Measurements from ENCODE around the gene INSC.

Gene INSC

GRCh38 chr11:15139096-15139770 is 24.5 kb downstream of the INSC start:
- peaks cover 33% of the 10 kb centered on the region for H3K27me3 ChIP-seq (ENCODE audit: insufficient read depth, low read depth, severe bottlenecking)
- no peak overlapping the region for H3K27ac ChIP-seq
- no peak for TF ChIP-seq CTCF (IDR thresholded peaks at IDR 0.05; ENCODE audit: low read depth, low read length)
- no peak for DNase-seq
- H3K36me3 ChIP-seq = no peaks in the 10 kb centered on the region
- H3K4me3 ChIP-seq (ENCODE audit: low read depth, low read length) = no peak overlapping the region
- no peaks in the 10 kb centered on the region for H3K9me3 ChIP-seq (ENCODE audit: severe bottlenecking)

GRCh38 chr11:15139958-15140659 is 25.4 kb downstream of the INSC start:
- TF ChIP-seq CTCF (IDR thresholded peaks at IDR 0.05; ENCODE audit: low read depth, low read length) = no peak
- Histone ChIP-seq H3K36me3 (no peaks in the 10 kb centered on the region), H3K9me3 (ENCODE audit: severe bottlenecking) (no peaks in the 10 kb centered on the region), H3K27ac (no peak overlapping the region), H3K4me3 (ENCODE audit: low read depth, low read length) (no peak overlapping the region), H3K27me3 (ENCODE audit: insufficient read depth, low read depth, severe bottlenecking) (peaks cover 40% of the 10 kb centered on the region)
- DNase-seq = no peak

- Histone ChIP-seq H3K36me3 (no peaks in the 10 kb centered on the region), H3K4me3 (ENCODE audit: low read depth, low read length) (no peak overlapping the region), H3K9me3 (ENCODE audit: severe bottlenecking) (no peaks in the 10 kb centered on the region), H3K27me3 (ENCODE audit: insufficient read depth, low read depth, severe bottlenecking) (peaks cover 44% of the 10 kb centered on the region), H3K27ac (no peak overlapping the region)
- TF ChIP-seq CTCF (IDR thresholded peaks at IDR 0.05; ENCODE audit: low read depth, low read length) = no peak
- DNase-seq = no peak
Measured at GRCh38 chr11:15141381-15141780, 26.7 kb downstream of the INSC start.

- no peak for DNase-seq
- H3K27me3 ChIP-seq (ENCODE audit: insufficient read depth, low read depth, severe bottlenecking) = peaks cover 53% of the 10 kb centered on the region
- H3K4me3 ChIP-seq (ENCODE audit: low read depth, low read length) = no peak overlapping the region
- H3K27ac ChIP-seq = no peak overlapping the region
- TF ChIP-seq CTCF (IDR thresholded peaks at IDR 0.05; ENCODE audit: low read depth, low read length) = no peak
- H3K36me3 ChIP-seq = no peaks in the 10 kb centered on the region
- H3K9me3 ChIP-seq (ENCODE audit: severe bottlenecking) = no peaks in the 10 kb centered on the region
Measured at GRCh38 chr11:15142838-15143237, 28.1 kb downstream of the INSC start.

GRCh38 chr11:15143855-15144254 is 29.1 kb downstream of the INSC start:
- Histone ChIP-seq H3K27me3 (ENCODE audit: insufficient read depth, low read depth, severe bottlenecking) (peaks cover 57% of the 10 kb centered on the region), H3K4me3 (ENCODE audit: low read depth, low read length) (no peak overlapping the region), H3K36me3 (no peaks in the 10 kb centered on the region), H3K27ac (no peak overlapping the region), H3K9me3 (ENCODE audit: severe bottlenecking) (no peaks in the 10 kb centered on the region)
- no peak for DNase-seq
- no peak for TF ChIP-seq CTCF (IDR thresholded peaks at IDR 0.05; ENCODE audit: low read depth, low read length)
